Measurements from ENCODE around the gene CTNNA3.

Gene CTNNA3

GRCh38 chr10:66026321-66026720 lies 1669.7 kb downstream of the CTNNA3 start:
- TF ChIP-seq EZH2phosphoT487 (conservative IDR thresholded peaks at IDR 0.05; ENCODE audit: low read length) (no peak), CTCF (IDR thresholded peaks at IDR 0.05; ENCODE audit: insufficient read depth, low read length, poor library complexity, severe bottlenecking) (no peak)
- Histone ChIP-seq H3K27me3 (ENCODE audit: low read length) (no peaks in the 10 kb centered on the region), H3F3A (ENCODE audit: insufficient read depth) (no peaks in the 10 kb centered on the region), H3K36me3 (ENCODE audit: low read length) (no peaks in the 10 kb centered on the region), H4K20me1 (ENCODE audit: low read depth, low read length) (no peaks in the 10 kb centered on the region), H3K4me2 (ENCODE audit: low read depth, low read length, poor library complexity, severe bottlenecking) (no peak overlapping the region), H3K9me3 (ENCODE audit: insufficient read depth, low read length) (no peaks in the 10 kb centered on the region), H3K79me2 (ENCODE audit: insufficient read depth, low read length) (no peaks in the 10 kb centered on the region), H3K9me2 (replicated peaks; ENCODE audit: insufficient read depth, low read length) (no peaks in the 10 kb centered on the region), H3K9ac (ENCODE audit: low read length) (no peak overlapping the region), H3K4me3 (ENCODE audit: insufficient read depth, low read length, poor library complexity, severe bottlenecking) (no peak overlapping the region), H2AFZ (ENCODE audit: low read depth, low read length, severe bottlenecking) (no peak overlapping the region), H3K27ac (ENCODE audit: low read depth, low read length) (no peak overlapping the region)

- Histone ChIP-seq H3K4me3 (ENCODE audit: insufficient read depth, low read length, poor library complexity, severe bottlenecking) (no peak overlapping the region), H3K36me3 (ENCODE audit: low read length) (no peaks in the 10 kb centered on the region), H3K9me3 (ENCODE audit: insufficient read depth, low read length) (no peaks in the 10 kb centered on the region), H3K79me2 (ENCODE audit: insufficient read depth, low read length) (no peaks in the 10 kb centered on the region), H3K4me2 (ENCODE audit: low read depth, low read length, poor library complexity, severe bottlenecking) (no peak overlapping the region), H4K20me1 (ENCODE audit: low read depth, low read length) (no peaks in the 10 kb centered on the region), H3K27ac (ENCODE audit: low read depth, low read length) (no peak overlapping the region), H3K27me3 (ENCODE audit: low read length) (no peaks in the 10 kb centered on the region), H3F3A (ENCODE audit: insufficient read depth) (no peaks in the 10 kb centered on the region), H2AFZ (ENCODE audit: low read depth, low read length, severe bottlenecking) (no peak overlapping the region), H3K9ac (ENCODE audit: low read length) (no peak overlapping the region), H3K9me2 (replicated peaks; ENCODE audit: insufficient read depth, low read length) (no peaks in the 10 kb centered on the region)
- TF ChIP-seq CTCF (IDR thresholded peaks at IDR 0.05; ENCODE audit: insufficient read depth, low read length, poor library complexity, severe bottlenecking) = no peak
- no peak for TF ChIP-seq EZH2phosphoT487 (conservative IDR thresholded peaks at IDR 0.05; ENCODE audit: low read length)
Observed at GRCh38 chr10:66025186-66025585, 1670.8 kb downstream of the CTNNA3 start.

- Histone ChIP-seq H2AFZ (ENCODE audit: low read depth, low read length, severe bottlenecking) (no peak overlapping the region), H3F3A (ENCODE audit: insufficient read depth) (no peaks in the 10 kb centered on the region), H3K27ac (ENCODE audit: low read depth, low read length) (no peak overlapping the region), H3K9me2 (replicated peaks; ENCODE audit: insufficient read depth, low read length) (no peaks in the 10 kb centered on the region; the same call in 1 of the 2 replicates), H3K9ac (ENCODE audit: low read length) (no peak overlapping the region), H3K4me2 (ENCODE audit: low read depth, low read length, poor library complexity, severe bottlenecking) (no peak overlapping the region), H3K27me3 (ENCODE audit: low read length) (no peaks in the 10 kb centered on the region), H3K36me3 (ENCODE audit: low read length) (no peaks in the 10 kb centered on the region), H4K20me1 (ENCODE audit: low read depth, low read length) (no peaks in the 10 kb centered on the region), H3K4me3 (ENCODE audit: insufficient read depth, low read length, poor library complexity, severe bottlenecking) (no peak overlapping the region), H3K9me3 (ENCODE audit: insufficient read depth, low read length) (no peaks in the 10 kb centered on the region), H3K79me2 (ENCODE audit: insufficient read depth, low read length) (no peaks in the 10 kb centered on the region)
- TF ChIP-seq CTCF (IDR thresholded peaks at IDR 0.05; ENCODE audit: insufficient read depth, low read length, poor library complexity, severe bottlenecking) (no peak), EZH2phosphoT487 (conservative IDR thresholded peaks at IDR 0.05; ENCODE audit: low read length) (no peak)
Observed at GRCh38 chr10:66021423-66021822, 1674.6 kb downstream of the CTNNA3 start.
